ENCODE results near the gene FBXL20.

GRCh38 chr17:39294060-39294459 lies 107.4 kb downstream of the FBXL20 start:
- TF ChIP-seq, protein P1, sequence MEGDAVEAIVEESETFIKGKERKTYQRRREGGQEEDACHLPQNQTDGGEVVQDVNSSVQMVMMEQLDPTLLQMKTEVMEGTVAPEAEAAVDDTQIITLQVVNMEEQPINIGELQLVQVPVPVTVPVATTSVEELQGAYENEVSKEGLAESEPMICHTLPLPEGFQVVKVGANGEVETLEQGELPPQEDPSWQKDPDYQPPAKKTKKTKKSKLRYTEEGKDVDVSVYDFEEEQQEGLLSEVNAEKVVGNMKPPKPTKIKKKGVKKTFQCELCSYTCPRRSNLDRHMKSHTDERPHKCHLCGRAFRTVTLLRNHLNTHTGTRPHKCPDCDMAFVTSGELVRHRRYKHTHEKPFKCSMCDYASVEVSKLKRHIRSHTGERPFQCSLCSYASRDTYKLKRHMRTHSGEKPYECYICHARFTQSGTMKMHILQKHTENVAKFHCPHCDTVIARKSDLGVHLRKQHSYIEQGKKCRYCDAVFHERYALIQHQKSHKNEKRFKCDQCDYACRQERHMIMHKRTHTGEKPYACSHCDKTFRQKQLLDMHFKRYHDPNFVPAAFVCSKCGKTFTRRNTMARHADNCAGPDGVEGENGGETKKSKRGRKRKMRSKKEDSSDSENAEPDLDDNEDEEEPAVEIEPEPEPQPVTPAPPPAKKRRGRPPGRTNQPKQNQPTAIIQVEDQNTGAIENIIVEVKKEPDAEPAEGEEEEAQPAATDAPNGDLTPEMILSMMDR (conservative IDR thresholded peaks at IDR 0.05 in 1 of 2, IDR thresholded peaks at IDR 0.05 in 1 of 2; ENCODE audit: low read depth in 1 of 2, low read length in 2 of 2), result no peak
- TF ChIP-seq EZH2 (IDR thresholded peaks at IDR 0.05; ENCODE audit: low read length, missing control alignments), result no peak

Measured in fibroblast of lung (primary cell).